Stomach smooth muscle (tissue), 2 donors: ENCODE data around the gene SLC8B1.
A peak's percentile ranks its signal among the peaks of the same experiment; 100 is the strongest.

Source experiments
- H3K27ac ChIP-seq: one replicate; pipeline ENCODE4 v1.7.0; 2013; ENCODE audit warnings: mild to moderate bottlenecking, low read length, inconsistent platforms
- H3K27me3 ChIP-seq, 2 donors: one replicate each; pipeline ENCODE4 v1.7.0; 2013; ENCODE audit warnings: low read length in 2 of 2; ENCODE audit not compliant: insufficient read depth in 2 of 2, control insufficient read depth in 1 of 2
- H3K36me3 ChIP-seq, 2 donors: one replicate each; pipeline ENCODE4 v1.7.0; 2013; ENCODE audit warnings: low read length in 2 of 2; ENCODE audit not compliant: control insufficient read depth in 2 of 2, insufficient read depth in 2 of 2
- H3K4me1 ChIP-seq: one replicate; pipeline ENCODE4 v1.7.0; 2013; ENCODE audit warnings: low read length; ENCODE audit not compliant: control insufficient read depth, insufficient read depth
- H3K4me3 ChIP-seq, 2 donors: one replicate each; pipeline ENCODE4 v1.7.0; 2013; ENCODE audit warnings: low read length in 2 of 2
- H3K9ac ChIP-seq, 2 donors: one replicate each; pipeline ENCODE4 v1.7.0; 2013; ENCODE audit warnings: low read length in 2 of 2, mild to moderate bottlenecking in 1 of 2
- H3K9me3 ChIP-seq, 2 donors: one replicate each; pipeline ENCODE4 v1.7.0; 2013; ENCODE audit warnings: low read length in 2 of 2; ENCODE audit not compliant: control insufficient read depth in 2 of 2
- donor health status: healthy.
- donor health status: Pancreatic carcinoma.

Gene SLC8B1

GRCh38 chr12:113333418-113333750 lies 1.5 kb downstream of the SLC8B1 start:
- peaks cover 20% of the 10 kb centered on the region for H3K4me1 ChIP-seq
- H3K27ac ChIP-seq, result no peak overlapping the region
- H3K9me3 ChIP-seq, result no peaks in the 10 kb centered on the region
- H3K9ac ChIP-seq, result no peak overlapping the region
- H3K4me3 ChIP-seq, result peak overlapping the region; percentile 6 to 29
- no peaks in the 10 kb centered on the region for H3K27me3 ChIP-seq
- peaks cover 0 to 11% of the 10 kb centered on the region in 2 donors for H3K36me3 ChIP-seq

GRCh38 chr12:113332688-113333417 lies 2.1 kb downstream of the SLC8B1 start:
- H3K9ac ChIP-seq, result no peak overlapping the region
- H3K4me3 ChIP-seq, result peak overlapping the region; percentile 6 to 47
- peaks cover 0 to 11% of the 10 kb centered on the region in 2 donors for H3K36me3 ChIP-seq
- no peak overlapping the region for H3K27ac ChIP-seq
- peaks cover 20% of the 10 kb centered on the region for H3K4me1 ChIP-seq
- H3K9me3 ChIP-seq, result no peaks in the 10 kb centered on the region
- no peaks in the 10 kb centered on the region for H3K27me3 ChIP-seq

GRCh38 chr12:113330505-113330904 lies 4.4 kb downstream of the SLC8B1 start:
- Histone ChIP-seq H3K36me3 (peaks cover 0 to 11% of the 10 kb centered on the region in 2 donors), H3K4me1 (peaks cover 21% of the 10 kb centered on the region), H3K27me3 (no peaks in the 10 kb centered on the region), H3K4me3 (no peak overlapping the region), H3K27ac (no peak overlapping the region), H3K9ac (no peak overlapping the region), H3K9me3 (no peaks in the 10 kb centered on the region)

GRCh38 chr12:113329791-113330417 lies 5.0 kb downstream of the SLC8B1 start:
- peaks cover 0 to 11% of the 10 kb centered on the region in 2 donors for H3K36me3 ChIP-seq

GRCh38 chr12:113329022-113329790 lies 5.7 kb downstream of the SLC8B1 start:
- peaks cover 0 to 11% of the 10 kb centered on the region in 2 donors for H3K36me3 ChIP-seq

More at GRCh38 chr12:113329791-113330417, 5.0 kb downstream of the SLC8B1 start:
- Histone ChIP-seq H3K4me3 (no peak overlapping the region), H3K27me3 (no peaks in the 10 kb centered on the region), H3K27ac (no peak overlapping the region), H3K9ac (no peak overlapping the region), H3K4me1 (peaks cover 16% of the 10 kb centered on the region), H3K9me3 (no peaks in the 10 kb centered on the region)

GRCh38 chr12:113328368-113328889 lies 6.5 kb downstream of the SLC8B1 start:
- H3K9ac ChIP-seq, result no peak overlapping the region
- H3K9me3 ChIP-seq, result no peaks in the 10 kb centered on the region
- H3K27ac ChIP-seq, result no peak overlapping the region
- H3K36me3 ChIP-seq, result peaks cover 0 to 11% of the 10 kb centered on the region in 2 donors
- no peak overlapping the region for H3K4me3 ChIP-seq
- no peaks in the 10 kb centered on the region for H3K27me3 ChIP-seq
- H3K4me1 ChIP-seq, result peaks cover 4% of the 10 kb centered on the region

More at GRCh38 chr12:113329022-113329790, 5.7 kb downstream of the SLC8B1 start:
- Histone ChIP-seq H3K9ac (no peak overlapping the region), H3K27me3 (no peaks in the 10 kb centered on the region), H3K4me1 (peaks cover 10% of the 10 kb centered on the region), H3K9me3 (no peaks in the 10 kb centered on the region), H3K4me3 (no peak overlapping the region), H3K27ac (no peak overlapping the region)

GRCh38 chr12:113326775-113327395 lies 8.0 kb downstream of the SLC8B1 start:
- Histone ChIP-seq H3K27ac (peak overlapping the region; percentile 18), H3K4me1 (peaks cover 4% of the 10 kb centered on the region), H3K4me3 (no peak overlapping the region), H3K9ac (no peak overlapping the region), H3K36me3 (peaks cover 0 to 9% of the 10 kb centered on the region in 2 donors), H3K9me3 (no peaks in the 10 kb centered on the region), H3K27me3 (no peaks in the 10 kb centered on the region)

GRCh38 chr12:113325916-113326315 lies 9.0 kb downstream of the SLC8B1 start:
- peaks cover 2 to 12% of the 10 kb centered on the region in 2 donors for H3K36me3 ChIP-seq
- H3K9me3 ChIP-seq, result no peaks in the 10 kb centered on the region
- H3K4me3 ChIP-seq, result no peak overlapping the region
- H3K27me3 ChIP-seq, result no peaks in the 10 kb centered on the region
- peaks cover 4% of the 10 kb centered on the region for H3K4me1 ChIP-seq
- no peak overlapping the region for H3K27ac ChIP-seq
- H3K9ac ChIP-seq, result no peak overlapping the region

- peaks cover 11 to 18% of the 10 kb centered on the region in 2 donors for H3K36me3 ChIP-seq
- no peaks in the 10 kb centered on the region for H3K9me3 ChIP-seq
- H3K4me1 ChIP-seq, result peaks cover 4% of the 10 kb centered on the region
- no peak overlapping the region for H3K27ac ChIP-seq
- H3K9ac ChIP-seq, result no peak overlapping the region
- H3K27me3 ChIP-seq, result no peaks in the 10 kb centered on the region
- H3K4me3 ChIP-seq, result no peak overlapping the region
Measured at GRCh38 chr12:113322343-113322742, 12.6 kb downstream of the SLC8B1 start.

GRCh38 chr12:113320401-113320800 lies 14.5 kb downstream of the SLC8B1 start:
- Histone ChIP-seq H3K4me1 (peaks cover under 1% of the 10 kb centered on the region), H3K27me3 (no peaks in the 10 kb centered on the region), H3K36me3 (peaks cover 11 to 18% of the 10 kb centered on the region in 2 donors), H3K9me3 (no peaks in the 10 kb centered on the region), H3K4me3 (no peak overlapping the region), H3K9ac (no peak overlapping the region), H3K27ac (no peak overlapping the region)
